HK-2 (cell line): ENCODE data around the gene CABP7.
"Not testable (repeated sequence)": the region's sequence is repeated elsewhere in the genome, so short reads cannot be mapped to it uniquely, and the experiment has no call there.

ENCODE experiments used
- DNase-seq: peaks from one replicate; pipeline ENCODE4 v3.0.0-alpha.2; 2018; ENCODE audit not compliant: unreplicated experiment

CABP7 gene

DNA sequence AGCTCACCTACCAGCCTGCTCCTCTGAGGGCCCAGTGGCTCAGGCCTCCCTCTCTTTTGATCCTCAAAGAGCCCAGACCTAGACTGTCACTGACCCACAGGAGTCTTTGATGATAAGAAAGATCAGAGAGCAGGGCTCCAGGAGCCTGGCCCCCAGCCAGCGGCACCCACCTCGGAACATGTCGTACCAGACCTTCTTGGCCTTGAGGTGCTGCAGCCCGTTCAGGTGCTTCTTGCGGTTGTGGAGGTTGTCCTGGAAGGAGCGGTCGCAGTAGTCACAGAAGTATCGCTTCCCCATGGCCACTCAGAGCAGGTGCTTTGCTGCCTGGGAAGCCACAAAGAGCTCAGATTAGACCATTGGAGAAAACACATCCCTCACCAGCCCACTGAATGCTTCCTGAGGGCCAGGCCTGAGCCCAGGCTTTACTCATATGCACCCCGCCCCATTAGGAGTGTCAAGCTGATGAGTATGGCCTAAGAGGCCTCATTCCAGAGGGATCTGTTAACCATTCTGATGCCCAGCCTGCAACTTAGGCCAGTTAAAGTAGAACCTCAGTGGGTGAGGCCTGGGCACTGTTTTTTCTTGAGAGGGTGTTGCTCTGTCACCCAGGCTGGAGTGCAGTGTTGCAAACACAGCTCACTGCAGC lies 28.6 kb downstream of the CABP7 start:
- no peak for DNase-seq

DNA sequence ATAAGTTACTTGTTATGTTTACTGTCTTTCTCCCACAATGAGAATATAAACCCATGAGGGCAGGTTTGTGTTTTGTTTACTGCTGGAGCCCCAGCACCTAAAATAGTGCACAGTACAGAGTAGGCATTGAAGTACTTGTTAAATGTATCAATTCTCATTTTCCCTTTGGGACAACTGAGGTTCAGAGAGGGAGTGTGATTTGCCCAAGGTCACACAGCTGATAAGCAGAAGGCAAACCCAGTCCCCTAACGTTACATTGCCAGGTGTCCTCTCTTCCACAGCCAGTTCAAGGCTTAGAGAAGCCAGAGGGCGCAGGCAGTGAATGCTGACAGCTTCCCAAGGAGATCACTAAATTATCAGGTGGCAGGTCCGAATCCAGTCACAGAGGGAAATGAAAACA lies 30.2 kb downstream of the CABP7 start:
- no peak for DNase-seq

DNA sequence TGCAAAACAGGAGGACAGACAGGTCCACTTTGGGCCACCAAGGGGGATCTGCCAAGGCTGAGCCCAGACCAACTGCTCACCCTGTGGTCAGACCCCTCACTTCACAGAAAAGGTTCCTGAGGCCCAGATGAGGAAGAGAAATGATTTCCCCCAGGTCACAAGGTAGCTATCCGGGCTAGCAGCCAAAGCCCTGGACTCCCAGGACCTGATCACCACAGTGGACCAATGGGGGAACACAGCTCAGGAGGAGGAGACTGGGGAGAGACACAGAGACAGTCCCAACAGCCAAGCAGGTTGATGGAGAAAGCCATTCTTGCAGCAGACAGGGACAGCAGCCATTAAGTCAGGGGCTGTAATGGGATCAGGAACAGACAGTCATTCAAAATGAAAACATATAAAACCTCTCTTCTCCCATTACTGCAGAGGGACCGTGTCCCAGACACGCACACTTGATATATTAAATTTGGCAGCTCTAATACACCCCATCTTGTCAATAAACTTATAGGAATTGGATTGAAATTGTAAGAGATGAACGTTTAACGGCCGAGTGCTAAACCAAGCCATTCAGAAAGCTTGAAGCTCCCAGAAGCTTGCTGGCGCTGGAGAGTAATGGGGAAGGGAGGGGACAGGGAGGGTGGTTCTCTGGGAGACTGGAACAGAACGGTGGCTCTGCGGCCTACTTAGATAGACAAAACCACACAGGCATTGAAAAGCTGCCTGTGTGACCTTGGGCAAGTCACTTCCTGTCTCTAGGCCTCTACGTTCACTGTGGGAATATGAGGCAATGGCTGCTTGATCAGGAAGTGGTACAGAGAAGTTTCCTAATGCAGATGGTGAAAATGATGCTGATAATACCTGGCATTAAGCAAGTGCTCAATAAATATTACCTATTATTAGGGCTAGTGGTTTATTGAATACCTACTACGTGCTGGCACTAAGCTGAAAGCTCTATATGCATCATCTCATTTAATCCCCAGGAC lies 31.0 kb downstream of the CABP7 start:
- DNase-seq = no peak

DNA sequence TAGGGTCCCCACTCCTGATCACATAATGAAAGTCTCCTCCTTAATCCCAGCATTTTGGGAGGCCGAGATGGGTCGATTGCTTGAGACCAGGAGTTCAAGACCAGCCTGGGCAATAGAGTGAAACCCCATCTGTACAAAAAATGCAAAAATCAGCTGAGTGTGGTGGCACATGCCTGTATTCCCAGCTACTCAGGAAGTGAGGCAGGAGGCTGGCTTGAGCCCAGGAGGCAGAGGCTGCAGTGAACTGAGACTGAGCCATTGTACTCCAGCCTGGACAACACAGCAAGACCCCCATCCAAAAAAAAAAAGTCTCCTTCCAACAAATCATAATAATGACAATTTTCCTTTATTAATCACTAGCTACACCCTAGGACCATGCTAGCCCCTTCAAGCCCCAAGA lies 31.9 kb downstream of the CABP7 start:
- DNase-seq = no peak

GRCh38 chr22:29753808-29754657 lies 34.2 kb downstream of the CABP7 start:
- DNase-seq = no peak

GRCh38 chr22:29754658-29755395 lies 35.0 kb downstream of the CABP7 start:
- DNase-seq = not testable (repeated sequence)

- DNase-seq = no peak
Measured at GRCh38 chr22:29755889-29756288, 36.1 kb downstream of the CABP7 start.

GRCh38 chr22:29756341-29756740 lies 36.5 kb downstream of the CABP7 start:
- no peak for DNase-seq

GRCh38 chr22:29757096-29757495 lies 37.3 kb downstream of the CABP7 start:
- DNase-seq = no peak

DNA sequence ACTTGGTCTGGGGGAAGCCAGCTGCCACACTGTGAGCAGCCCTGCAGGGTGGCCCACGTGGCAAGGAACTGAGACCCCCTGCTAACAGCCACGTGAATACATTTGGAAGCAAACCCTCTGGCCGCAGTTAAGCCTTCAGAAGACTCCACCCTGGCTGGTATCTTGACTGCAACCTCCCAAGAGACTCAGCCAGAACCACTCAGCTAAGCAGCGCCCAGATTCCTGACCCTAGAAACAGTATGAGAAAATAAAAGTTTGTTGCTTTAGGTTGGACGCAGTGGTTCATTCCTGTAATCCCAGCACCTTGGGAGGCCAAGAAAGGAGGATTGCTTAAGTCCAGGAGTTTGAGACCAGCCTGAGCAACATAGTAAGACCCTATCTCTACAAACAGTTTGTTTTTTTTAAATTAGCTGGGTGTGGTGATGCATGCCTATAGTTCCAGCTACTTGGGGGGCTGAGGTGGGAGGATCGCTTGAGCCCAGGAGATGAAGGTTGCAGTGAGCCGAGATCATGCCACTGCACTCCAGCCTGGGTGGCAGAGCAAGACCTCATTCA lies 38.3 kb downstream of the CABP7 start:
- no peak for DNase-seq

DNA sequence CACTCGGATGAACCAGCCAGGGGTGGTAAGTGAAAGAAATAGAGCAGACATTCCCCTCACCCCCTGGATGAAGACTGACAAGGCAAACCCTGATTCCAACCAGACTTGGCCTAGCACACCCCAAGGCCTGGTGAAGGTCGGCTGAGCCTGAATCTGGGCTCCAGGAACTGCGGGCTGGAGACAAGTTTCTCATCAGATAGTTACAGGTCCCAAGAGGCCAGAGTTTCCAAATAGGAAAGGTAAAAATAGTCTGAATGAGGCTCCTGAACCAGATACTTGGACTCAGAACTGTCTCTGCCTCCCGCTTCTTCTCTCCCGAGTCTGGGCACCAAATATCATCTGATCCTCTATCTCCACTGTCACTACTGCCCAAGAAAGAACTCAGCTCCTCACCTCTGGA lies 39.2 kb downstream of the CABP7 start:
- DNase-seq = no peak

- DNase-seq = no peak
Measured at GRCh38 chr22:29762263-29762662, 42.5 kb downstream of the CABP7 start.

DNA sequence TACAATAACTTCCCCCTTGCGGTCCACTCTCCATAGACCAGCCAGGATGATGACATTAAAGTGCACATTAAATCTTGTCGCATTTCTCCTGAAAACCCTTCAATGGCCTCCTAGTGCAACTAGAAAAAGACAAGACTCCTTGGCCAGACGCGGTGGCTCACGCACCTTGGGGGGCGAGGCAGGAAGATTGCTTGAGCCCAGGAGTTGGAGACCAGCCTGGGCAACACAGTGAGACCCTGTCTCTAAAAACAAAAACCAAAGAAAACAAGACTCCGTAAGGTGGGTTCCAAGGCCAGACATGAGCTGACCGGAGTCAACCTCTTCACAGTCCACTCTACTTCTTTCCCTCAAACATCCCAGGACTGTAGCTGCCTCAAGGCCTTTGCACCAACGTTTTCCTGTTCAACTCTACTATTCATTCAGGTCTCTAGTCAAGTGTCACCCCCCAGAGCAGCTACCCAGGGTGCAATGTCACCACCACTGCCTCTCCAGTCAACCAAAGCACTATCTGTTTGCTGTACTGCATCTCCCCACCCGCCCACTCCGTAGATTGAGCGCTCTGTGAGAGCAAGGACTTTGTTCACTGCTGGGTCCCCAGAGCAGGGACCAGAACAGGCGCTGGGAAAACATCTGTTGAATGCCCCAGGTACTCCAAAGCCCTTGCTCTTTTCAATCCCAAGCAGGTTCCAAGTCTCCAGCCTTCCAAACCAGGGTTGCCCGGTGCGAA lies 46.3 kb downstream of the CABP7 start:
- DNase-seq = peak; percentile 41

DNA sequence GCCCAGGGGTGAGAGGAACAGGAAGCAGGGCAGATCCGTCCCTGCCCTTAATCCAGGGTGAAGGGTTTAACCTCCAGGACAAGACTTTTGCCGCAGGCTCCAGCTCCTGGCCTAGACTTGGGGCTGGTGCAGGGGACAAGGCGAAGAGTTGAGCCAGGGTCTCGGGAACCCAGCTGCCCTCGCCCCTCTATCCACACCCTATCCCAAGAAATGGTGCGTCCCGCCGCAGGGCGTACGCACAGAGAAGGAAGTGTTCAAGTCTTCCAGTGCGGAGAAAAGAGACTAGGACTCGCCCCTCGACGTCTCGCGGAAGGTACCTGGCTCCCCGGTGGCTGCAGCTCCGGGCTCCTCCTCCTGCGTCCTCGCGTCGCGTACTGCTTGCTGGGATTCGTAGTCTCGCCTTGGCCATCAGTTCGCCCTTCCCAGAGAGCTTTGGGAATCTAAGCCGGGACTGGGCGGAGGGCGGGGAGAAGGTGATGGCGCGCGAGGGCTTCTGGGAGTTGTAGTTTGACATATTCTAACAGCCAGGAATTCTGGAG lies 46.9 kb downstream of the CABP7 start, which contains the start of gene ZMAT5:
Gene ZMAT5, minus strand, starts transcription at position 376 of the 539 bp plus-strand sequence. CDS start 18,463 bp downstream, outside the sequence.
- DNase-seq = peak; percentile 95

DNA sequence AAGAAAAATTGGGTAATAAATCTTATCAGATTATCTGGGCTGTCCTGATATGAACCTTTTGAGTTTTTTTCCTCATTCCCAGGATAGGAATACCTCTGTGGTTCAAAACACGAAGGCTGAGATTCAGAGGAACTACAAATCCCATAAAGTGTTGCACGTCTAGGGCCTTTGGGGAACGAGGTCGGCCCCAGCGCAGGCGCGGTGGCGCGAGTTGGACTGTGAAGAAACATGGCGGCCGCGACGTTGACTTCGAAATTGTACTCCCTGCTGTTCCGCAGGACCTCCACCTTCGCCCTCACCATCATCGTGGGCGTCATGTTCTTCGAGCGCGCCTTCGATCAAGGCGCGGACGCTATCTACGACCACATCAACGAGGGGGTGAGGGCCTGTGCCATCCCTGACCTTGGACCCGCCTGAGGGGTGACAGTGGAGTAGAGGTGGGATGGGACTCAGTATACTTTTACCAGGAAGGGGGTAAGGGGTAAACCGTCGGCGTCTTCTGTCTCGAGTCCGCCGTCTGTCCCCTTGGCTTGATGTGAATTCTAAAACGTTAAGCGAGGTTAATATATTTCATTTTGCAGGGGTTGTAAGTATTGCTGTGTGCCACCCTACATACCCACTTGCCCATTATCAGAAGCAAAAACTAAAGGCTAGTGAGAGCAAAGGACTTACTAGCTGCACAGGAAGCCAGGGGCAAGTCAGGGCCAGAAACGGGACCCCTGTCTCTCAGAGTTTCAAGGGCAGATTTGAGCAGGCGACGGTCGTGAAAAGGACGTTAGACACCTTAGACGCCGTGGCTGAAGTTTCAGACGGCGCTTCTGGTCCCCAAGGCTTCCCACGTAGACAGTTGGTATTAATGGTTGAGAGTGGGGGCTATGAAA lies 47.6 kb downstream of the CABP7 start, which contains the start of gene UQCR10:
Gene UQCR10, plus strand, starts transcription at position 199 of the 881 bp plus-strand sequence. Its CDS starts 30 bp downstream, at position 229.
- peak; percentile 83 for DNase-seq

DNA sequence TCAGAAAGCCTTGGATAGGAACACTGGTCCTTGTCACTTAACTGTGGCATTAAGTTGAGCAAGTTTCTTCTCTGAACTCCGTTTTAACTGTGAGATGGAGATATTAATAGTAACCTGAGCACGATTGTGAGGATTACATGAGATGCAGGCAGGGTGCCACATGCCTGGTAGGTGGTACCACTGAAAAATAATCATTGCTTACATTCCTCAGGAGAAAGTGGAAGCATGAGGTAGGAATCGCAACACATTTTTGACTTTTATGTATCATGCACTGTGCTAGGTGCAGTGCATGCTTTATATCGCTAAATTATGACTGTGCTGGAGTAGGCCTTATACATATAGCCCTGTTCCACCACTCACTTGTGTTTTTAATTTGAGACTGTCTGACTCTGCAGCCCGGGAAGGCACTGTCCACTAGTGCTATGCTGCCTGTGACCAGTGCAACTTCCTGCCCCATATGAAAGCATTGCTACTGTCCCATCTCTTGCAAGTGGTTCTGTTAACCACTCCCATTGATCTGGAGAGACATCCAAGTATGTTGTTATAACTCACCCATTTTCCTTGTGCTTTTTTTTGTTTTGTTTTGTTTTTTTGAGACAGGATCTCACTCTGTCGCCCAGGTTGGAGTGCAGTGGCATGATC lies 48.4 kb downstream of the CABP7 start:
- DNase-seq = no peak

- no peak for DNase-seq
Measured at GRCh38 chr22:29769723-29770321, 50.0 kb downstream of the CABP7 start.

DNA sequence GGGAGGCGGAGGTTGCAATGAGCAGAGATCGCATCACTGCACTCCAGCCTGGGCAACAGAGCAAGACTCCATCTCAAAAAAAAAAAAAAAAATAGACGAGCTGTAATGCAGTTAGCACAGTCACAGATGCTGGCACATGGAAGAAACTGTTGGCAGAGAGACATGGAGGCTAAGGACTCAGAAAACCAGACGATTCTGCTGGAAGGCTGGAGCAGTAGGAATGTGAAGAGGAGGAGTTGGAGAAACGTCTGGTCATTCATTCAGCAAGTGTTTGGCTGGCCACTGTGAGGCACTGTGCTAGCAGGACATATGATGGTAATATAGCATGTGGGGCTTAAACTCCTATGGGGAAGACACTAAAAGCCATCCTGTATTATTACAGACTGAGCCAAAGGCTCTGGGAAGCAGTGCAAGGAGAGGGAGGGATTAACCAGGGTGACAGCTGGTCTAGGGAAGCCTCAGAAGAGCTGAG lies 52.4 kb downstream of the CABP7 start:
- no peak for DNase-seq
